BJ (cell line): Measurements from ENCODE around the gene GABPB2. TPM values are rescaled to one million over a fixed set of nuclear protein-coding genes. Genes with fewer than 3 reads are reported as not detected.

Experiments
- CTCF ChIA-PET: fragments of 350-600 bp; formaldehyde crosslinking; extraction: SDS; loops from one replicate; lab custom pipeline; 2021; ENCODE audit warnings: antibody characterized with exemption, inconsistent platforms; lab: Yijun Ruan, JAX
- POLR2A ChIA-PET: fragments of 300-600 bp; sonication (Branson Sonifier 250); formaldehyde crosslinking; extraction: SDS; loops from one replicate; lab custom pipeline; 2021; ENCODE audit warnings: antibody characterized with exemption; lab: Charles Lee
- DNase-seq: peaks from one replicate; pipeline ENCODE4 v3.0.0-alpha.2; 2011; ENCODE audit warnings: low read depth
- H3K27me3 ChIP-seq: 2 replicates; pipeline ENCODE4 v1.6.0; 2011; ENCODE audit warnings: low read length; ENCODE audit not compliant: control insufficient read depth, insufficient read depth
- H3K36me3 ChIP-seq: 2 replicates; pipeline ENCODE4 v1.5.1; 2011; ENCODE audit warnings: low read length; ENCODE audit not compliant: control insufficient read depth, insufficient read depth
- H3K4me3 ChIP-seq: 2 replicates; pipeline ENCODE4 v1.5.1; 2011; ENCODE audit warnings: low read depth, mild to moderate bottlenecking, control low read depth, low read length
- polyA plus RNA-seq: library from polyadenylated mRNA; depleted of rRNA; stranded (reverse); fragments of >200 nt; gene quantifications from 2 replicates; pipeline ENCODE4 v1.2.3, GENCODE V29; 2011; rRNA removed
- small RNA-seq: library from RNA; depleted of rRNA; stranded (forward); fragments of <200 nt; gene quantifications from one replicate; pipeline ENCODE3, GENCODE V24; 2012; ENCODE audit warnings: low replicate concordance, low read depth; ENCODE audit not compliant: insufficient read length
- TF ChIP-seq, protein P1 (sequence below): IDR thresholded peaks from 2 replicates; pipeline ENCODE4 v1.5.1; 2011; ENCODE audit warnings: low read depth, mild to moderate bottlenecking, control low read depth, inconsistent platforms, low read length, moderate library complexity; ENCODE audit not compliant: insufficient read depth

GABPB2 gene
- polyA plus RNA-seq, 1 experiment: 16.7 TPM

GRCh38 chr1:151165738-151166504 is 95.4 kb downstream of the GABPB2 start, which contains the start of the genes LYSMD1 and SCNM1:
LYSMD1 (minus strand) TSS chr1:151165902; CDS start chr1:151165258, 644 bp downstream.
SCNM1 (plus strand) TSS chr1:151166144; CDS start chr1:151166153, 9 bp downstream.
- Histone ChIP-seq H3K36me3 (peaks cover 11% of the 10 kb centered on the region), H3K4me3 (peak within 1 kb of the TSS; percentile 80), H3K27me3 (no peaks in the 10 kb centered on the region)
- TF ChIP-seq, protein P1, sequence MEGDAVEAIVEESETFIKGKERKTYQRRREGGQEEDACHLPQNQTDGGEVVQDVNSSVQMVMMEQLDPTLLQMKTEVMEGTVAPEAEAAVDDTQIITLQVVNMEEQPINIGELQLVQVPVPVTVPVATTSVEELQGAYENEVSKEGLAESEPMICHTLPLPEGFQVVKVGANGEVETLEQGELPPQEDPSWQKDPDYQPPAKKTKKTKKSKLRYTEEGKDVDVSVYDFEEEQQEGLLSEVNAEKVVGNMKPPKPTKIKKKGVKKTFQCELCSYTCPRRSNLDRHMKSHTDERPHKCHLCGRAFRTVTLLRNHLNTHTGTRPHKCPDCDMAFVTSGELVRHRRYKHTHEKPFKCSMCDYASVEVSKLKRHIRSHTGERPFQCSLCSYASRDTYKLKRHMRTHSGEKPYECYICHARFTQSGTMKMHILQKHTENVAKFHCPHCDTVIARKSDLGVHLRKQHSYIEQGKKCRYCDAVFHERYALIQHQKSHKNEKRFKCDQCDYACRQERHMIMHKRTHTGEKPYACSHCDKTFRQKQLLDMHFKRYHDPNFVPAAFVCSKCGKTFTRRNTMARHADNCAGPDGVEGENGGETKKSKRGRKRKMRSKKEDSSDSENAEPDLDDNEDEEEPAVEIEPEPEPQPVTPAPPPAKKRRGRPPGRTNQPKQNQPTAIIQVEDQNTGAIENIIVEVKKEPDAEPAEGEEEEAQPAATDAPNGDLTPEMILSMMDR: no peak
- POLR2A ChIA-PET: interaction anchor here (0.7 to 1.4 kb wide), 3 partner anchors 24 to 117 kb away, joined by 7 to 11 read pairs (median 8); partner anchors contain the start of gene VPS72
- CTCF ChIA-PET: interaction anchor here (1.0 to 2.3 kb wide), 6 partner anchors 10 to 175 kb away, joined by 4 to 7 read pairs (median 5); partner anchors contain the start of gene TMOD4
- peak; percentile 93 for DNase-seq

GRCh38 chr1:151166505-151166956 is 96.0 kb downstream of the GABPB2 start:
- POLR2A ChIA-PET: interaction anchor here (0.7 to 1.4 kb wide), 2 partner anchors 23 to 29 kb away, joined by 7 to 8 read pairs; partner anchors contain the start of gene VPS72
- Histone ChIP-seq H3K36me3 (peaks cover 8% of the 10 kb centered on the region), H3K27me3 (no peaks in the 10 kb centered on the region), H3K4me3 (peak overlapping the region; percentile 80)
- CTCF ChIA-PET: interaction anchor here (1.0 to 2.3 kb wide), 4 partner anchors 9 to 174 kb away, joined by 4 to 7 read pairs (median 4); partner anchors contain the start of gene TMOD4
- DNase-seq: no peak
- TF ChIP-seq, protein P1: no peak

GRCh38 chr1:151167116-151167515 is 96.6 kb downstream of the GABPB2 start:
- DNase-seq: no peak
- Histone ChIP-seq H3K36me3 (peaks cover 5% of the 10 kb centered on the region), H3K27me3 (no peaks in the 10 kb centered on the region), H3K4me3 (peak overlapping the region; percentile 80)
- POLR2A ChIA-PET: interaction anchor here (0.7 to 1.4 kb wide), 2 partner anchors 23 to 28 kb away, joined by 7 to 8 read pairs; partner anchors contain the start of gene VPS72
- TF ChIP-seq, protein P1: no peak
- CTCF ChIA-PET: interaction anchor here (1.0 to 2.3 kb wide), 4 partner anchors 9 to 174 kb away, joined by 4 to 7 read pairs (median 4); partner anchors contain the start of gene TMOD4

DNA sequence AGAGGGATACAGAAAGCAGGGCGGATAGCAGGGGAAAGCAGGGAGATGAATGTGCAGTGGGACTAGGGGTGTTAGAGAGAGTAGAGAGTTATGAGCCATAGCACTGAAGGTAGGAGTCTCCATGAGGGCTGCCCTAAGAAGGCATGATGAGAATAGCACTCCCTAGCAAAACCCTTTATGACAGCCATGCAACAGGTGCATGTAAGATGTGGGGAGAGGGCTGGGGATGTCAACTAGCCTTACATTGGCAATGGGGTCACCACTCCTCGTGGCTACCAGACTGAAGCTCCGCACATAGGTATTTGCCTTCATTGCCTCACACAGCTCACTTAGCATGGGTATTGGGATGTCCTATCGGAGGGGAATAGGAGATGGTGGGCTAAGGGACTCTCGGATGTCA is 100.6 kb downstream of the GABPB2 start:
- POLR2A ChIA-PET: no interaction called here

More for the DNA sequence above, 100.6 kb downstream of the GABPB2 start:
- no peak for DNase-seq
- Histone ChIP-seq H3K36me3 (peaks cover 7% of the 10 kb centered on the region), H3K4me3 (no peak overlapping the region), H3K27me3 (no peaks in the 10 kb centered on the region)
- TF ChIP-seq, protein P1: no peak
- CTCF ChIA-PET: no interaction called here

Small RNA genes within 50 kb of the gene (small RNA-seq; reads per million reads assigned to genes)
- gene RNU6-884P: not detected

Other genes with a start within 250 kb of the GABPB2 start
- 31.4 and 38.8 TPM in 2 replicates for gene ARNT, start 194.2 kb upstream of the GABPB2 start, polyA plus RNA-seq
- gene CTXND2, start 183.6 kb upstream of the GABPB2 start, polyA plus RNA-seq: not detected in 2 replicates
- gene SETDB1, start 144.4 kb upstream of the GABPB2 start, polyA plus RNA-seq: 26.2 and 30.7 TPM in 2 replicates
- 202 and 239 TPM in 2 replicates for gene CERS2, start 95.9 kb upstream of the GABPB2 start, polyA plus RNA-seq
- 0.07 and 0.21 TPM in 2 replicates for gene ANXA9, start 88.5 kb upstream of the GABPB2 start, polyA plus RNA-seq
- gene MINDY1, start 63.9 kb upstream of the GABPB2 start, polyA plus RNA-seq: 9.7 and 13.0 TPM in 2 replicates
- 16.2 and 17.0 TPM in 2 replicates for gene PRUNE1, start 62.3 kb upstream of the GABPB2 start, polyA plus RNA-seq
- gene BNIPL, start 34.2 kb upstream of the GABPB2 start, polyA plus RNA-seq: 0.18 and 0.31 TPM in 2 replicates
- gene C1orf56, start 23.0 kb upstream of the GABPB2 start, polyA plus RNA-seq: 1.6 and 2.0 TPM in 2 replicates
- 59.3 and 60.4 TPM in 2 replicates for gene CDC42SE1, start 11.1 kb upstream of the GABPB2 start, polyA plus RNA-seq
- 4.1 and 6.5 TPM in 2 replicates for gene MLLT11, start 10.4 kb upstream of the GABPB2 start, polyA plus RNA-seq
- gene SEMA6C, start 75.9 kb downstream of the GABPB2 start, polyA plus RNA-seq: 1.5 and 1.8 TPM in 2 replicates
- not detected in 2 replicates for gene TNFAIP8L2, start 85.9 kb downstream of the GABPB2 start, polyA plus RNA-seq
- gene LYSMD1, start 95.1 kb downstream of the GABPB2 start, polyA plus RNA-seq: 8.5 and 10.2 TPM in 2 replicates
- 27.4 and 29.7 TPM in 2 replicates for gene SCNM1, start 95.4 kb downstream of the GABPB2 start, polyA plus RNA-seq
- gene TMOD4, start 105.2 kb downstream of the GABPB2 start, polyA plus RNA-seq: 0.16 and 0.18 TPM in 2 replicates
- gene VPS72, start 119.4 kb downstream of the GABPB2 start, polyA plus RNA-seq: 60.4 and 71.0 TPM in 2 replicates
- gene PIP5K1A, start 127.8 kb downstream of the GABPB2 start, polyA plus RNA-seq: 138 and 171 TPM in 2 replicates
- gene PSMD4, start 184.0 kb downstream of the GABPB2 start, polyA plus RNA-seq: 199 and 255 TPM in 2 replicates
- 12.5 and 19.8 TPM in 2 replicates for gene ZNF687, start 211.5 kb downstream of the GABPB2 start, polyA plus RNA-seq